PFSK-1 (cell line): Measurements from ENCODE around the gene HAP1.

Experiments used
- POLR2AphosphoS5 ChIP-seq: IDR thresholded peaks from 2 replicates; pipeline ENCODE4 v1.6.1; 2012; ENCODE audit warnings: low read depth, mild to moderate bottlenecking, control low read depth, low read length, moderate library complexity
- REST ChIP-seq, 2 experiments: IDR thresholded peaks; 2 replicates each; pipeline versions ENCODE4 v1.6.1 to v1.8.0; 2011 to 2012; ENCODE audit warnings: low read depth in 2 of 2, low read length in 2 of 2, control low read depth in 1 of 2, inconsistent platforms in 1 of 2, mild to moderate bottlenecking in 1 of 2, moderate library complexity in 1 of 2; ENCODE audit not compliant: insufficient read depth in 1 of 2
- SIN3A ChIP-seq: IDR thresholded peaks from 2 replicates; pipeline ENCODE4 v1.6.1; 2012; ENCODE audit warnings: mild to moderate bottlenecking, low read length, moderate library complexity, borderline replicate concordance; ENCODE audit not compliant: insufficient read depth
- TAF1 ChIP-seq: IDR thresholded peaks from 2 replicates; pipeline ENCODE4 v1.6.1; 2012; ENCODE audit warnings: low read length, control low read depth, borderline replicate concordance; ENCODE audit not compliant: insufficient read depth

GRCh38 chr17:41769346-41769862 lies 35.0 kb upstream of the HAP1 start:
- TF ChIP-seq POLR2AphosphoS5 (no peak), SIN3A (no peak), REST (IDR thresholded peaks at IDR 0.05; ENCODE audit: insufficient read depth in 1 of 2, low read depth in 2 of 2, low read length in 2 of 2) (no peak), TAF1 (no peak)
